Spleen (tissue), 11 donors: ENCODE data around the gene ALDH1B1. TPM values are rescaled to one million over a fixed set of nuclear protein-coding genes. Genes with fewer than 3 reads are reported as not detected.

Source experiments
- DNase-seq: peaks from one replicate; pipeline ENCODE4 v3.0.0-alpha.2; 2020
- H3K27ac ChIP-seq, 8 donors: fragments of 200-600 bp; sonication (generic) in 7 of 8; 1 replicate in 4 of 8; 2 replicates in 4 of 8; pipeline versions ENCODE4 v1.5.0 to v1.8.0; 2016 to 2021; ENCODE audit warnings: inconsistent platforms in 4 of 8, mild to moderate bottlenecking in 4 of 8, moderate library complexity in 1 of 8
- H3K27me3 ChIP-seq, 7 donors: fragments of 200-600 bp; sonication (generic) in 6 of 7; replicated peaks in 1 of 7; 1 replicate in 4 of 7; 2 replicates in 3 of 7; pipeline versions ENCODE4 v1.5.0 to v1.8.0; 2016 to 2021; ENCODE audit warnings: inconsistent platforms in 3 of 7, mild to moderate bottlenecking in 1 of 7
- H3K36me3 ChIP-seq, 6 donors: fragments of 200-600 bp; sonication (generic) in 5 of 6; 1 replicate in 4 of 6; 2 replicates in 2 of 6; pipeline versions ENCODE4 v1.5.0 to v1.8.0; 2016 to 2021; ENCODE audit warnings: inconsistent platforms in 2 of 6
- H3K4me1 ChIP-seq, 6 donors: fragments of 200-600 bp; sonication (generic) in 5 of 6; 1 replicate in 3 of 6; 2 replicates in 3 of 6; pipeline versions ENCODE4 v1.5.0 to v1.8.0; 2016 to 2021; ENCODE audit warnings: inconsistent platforms in 3 of 6
- H3K4me3 ChIP-seq, 8 donors: fragments of 200-600 bp; sonication (generic) in 7 of 8; 1 replicate in 4 of 8; 2 replicates in 4 of 8; pipeline versions ENCODE4 v1.5.0 to v1.8.0; 2016 to 2021; ENCODE audit warnings: inconsistent platforms in 4 of 8, mild to moderate bottlenecking in 4 of 8, moderate library complexity in 2 of 8
- H3K9me3 ChIP-seq, 8 donors: fragments of 200-600 bp; sonication (generic) in 7 of 8; 1 replicate in 4 of 8; 2 replicates in 4 of 8; pipeline versions ENCODE4 v1.5.0 to v1.8.0; 2016 to 2021; ENCODE audit warnings: inconsistent platforms in 4 of 8
- CTCF ChIP-seq, 11 experiments: fragments of 200-600 bp in 7 of 11; fragments of 450-650 bp in 4 of 11; sonication (generic) in 4 of 11; IDR thresholded peaks in 8 of 11; conservative IDR thresholded peaks in 3 of 11; 1 replicate in 7 of 11; 2 replicates in 4 of 11; pipeline versions ENCODE4 v1.4.0 to v1.8.0; 2016 to 2021; ENCODE audit warnings: antibody characterized with exemption in 11 of 11, inconsistent platforms in 4 of 11, mild to moderate bottlenecking in 1 of 11
- POLR2A ChIP-seq, 3 donors: fragments of 450-650 bp; IDR thresholded peaks; one replicate each; pipeline ENCODE4 v1.5.1; 2017; ENCODE audit warnings: antibody characterized with exemption in 3 of 3, mild to moderate bottlenecking in 1 of 3
- POLR2AphosphoS5 ChIP-seq, 3 donors: sonication (generic); formaldehyde crosslinking; IDR thresholded peaks; one replicate each; pipeline ENCODE4 v1.5.1; 2017; ENCODE audit warnings: antibody characterized with exemption in 3 of 3
- WGBS, 5 donors: extraction: QIAGEN DNeasy Blood & Tissue Kit in 3 of 5; methylation state at CpG; one replicate each; pipeline versions ENCODE4 v1.1.5 to v1.1.7; 2013 to 2018; 5-methylcytosine and 5-hydroxymethylcytosine counted together
- intact Hi-C: fragments of 100-400 bp; cut with DNase I; formaldehyde crosslinking; loops from one replicate; pipeline ENCODE4 v1.15.0; 2023; ENCODE audit warnings: low total_unique reads
- polyA plus RNA-seq, 3 donors: library from polyadenylated mRNA; stranded (reverse); fragments of 200-250 nt; gene quantifications; one replicate each; pipeline ENCODE4 v1.2.1, GENCODE V29; 2013
- total RNA-seq, 7 donors: library from RNA; depleted of rRNA in 3 of 7; stranded (reverse); fragments of >200 nt in 3 of 7; fragmentation: NEBNext Ultra II Directional in 4 of 7; extraction: Animal tissue kit (Norgen Biotek cat#: 25700) in 4 of 7; gene quantifications; one replicate each; pipeline versions ENCODE4 v1.1.0 to v1.2.1, GENCODE V29; 2016 to 2021
- donor health status: healthy with polysubstance abuse.
- donor health status: DM: no; HTN: no; CAD: no; lungs with moderate emphysema.
- donor health status: DM: no; HTN: no; CAD: no.
- donor health status: Bipolar disorder and iron deficiency.
- donor health status: healthy.
- donor health status: DM: no; HTN: no; CAD: no.
- donor health status: DM: yes; HTN: yes; CAD: no.

The ALDH1B1 gene
- total and polyA plus RNA-seq, 10 donors, result 4.0 to 14.7 (median 8.3) TPM

- Histone ChIP-seq H3K4me1 (peaks cover 0 to 7% (median 0%) of the 10 kb centered on the region in 6 donors), H3K9me3 (no peaks in the 10 kb centered on the region), H3K36me3 (no peaks in the 10 kb centered on the region), H3K27ac (no peak overlapping the region), H3K4me3 (no peak overlapping the region), H3K27me3 (peaks cover 0 to 5% (median 0%) of the 10 kb centered on the region in 7 donors)
- 25 to 41% (median 30%) methylated on average over 3 of the region's 3 CpGs for WGBS, 5 donors
- intact Hi-C loops, result no loop called here
- DNase-seq, result no peak
- TF ChIP-seq POLR2A (IDR thresholded peaks at IDR 0.05) (no peak), POLR2AphosphoS5 (IDR thresholded peaks at IDR 0.05) (no peak), CTCF (IDR thresholded peaks at IDR 0.05 in 8 of 11, conservative IDR thresholded peaks at IDR 0.05 in 3 of 11) (peak; percentile 36 to 72 (median 58))
Measured at GRCh38 chr9:38432922-38433510, 40.5 kb downstream of the ALDH1B1 start.

- Histone ChIP-seq H3K27ac (no peak overlapping the region), H3K4me1 (peaks cover 0 to 7% (median 0%) of the 10 kb centered on the region in 6 donors), H3K36me3 (no peaks in the 10 kb centered on the region), H3K27me3 (peaks cover 0 to 6% (median 0%) of the 10 kb centered on the region in 7 donors), H3K4me3 (no peak overlapping the region), H3K9me3 (no peaks in the 10 kb centered on the region)
- intact Hi-C loops, result no loop called here
- WGBS, 5 donors, result 59 to 76% (median 71%) methylated on average over 3 of the region's 3 CpGs
- DNase-seq, result no peak
- TF ChIP-seq POLR2AphosphoS5 (IDR thresholded peaks at IDR 0.05) (no peak), POLR2A (IDR thresholded peaks at IDR 0.05) (no peak), CTCF (IDR thresholded peaks at IDR 0.05 in 8 of 11, conservative IDR thresholded peaks at IDR 0.05 in 3 of 11) (no peak)
Measured at GRCh38 chr9:38434365-38434764, 41.9 kb downstream of the ALDH1B1 start.

- DNase-seq, result no peak
- Histone ChIP-seq H3K4me3 (no peak overlapping the region), H3K9me3 (no peaks in the 10 kb centered on the region), H3K27ac (no peak overlapping the region), H3K27me3 (peaks cover 0 to 11% (median 0%) of the 10 kb centered on the region in 7 donors), H3K4me1 (peaks cover 0 to 7% (median 0%) of the 10 kb centered on the region in 6 donors), H3K36me3 (no peaks in the 10 kb centered on the region)
- WGBS, 5 donors, result 89 to 97% (median 90%) methylated on average over 3 of the region's 3 CpGs
- no peak for TF ChIP-seq POLR2AphosphoS5 (IDR thresholded peaks at IDR 0.05)
- TF ChIP-seq POLR2A (IDR thresholded peaks at IDR 0.05), result no peak
- no peak for TF ChIP-seq CTCF (IDR thresholded peaks at IDR 0.05 in 8 of 11, conservative IDR thresholded peaks at IDR 0.05 in 3 of 11)
- intact Hi-C loops, result no loop called here
Measured at GRCh38 chr9:38434853-38435252, 42.4 kb downstream of the ALDH1B1 start.

GRCh38 chr9:38435521-38435920 lies 43.0 kb downstream of the ALDH1B1 start:
- DNase-seq, result no peak
- TF ChIP-seq POLR2AphosphoS5 (IDR thresholded peaks at IDR 0.05), result no peak
- TF ChIP-seq CTCF (IDR thresholded peaks at IDR 0.05 in 8 of 11, conservative IDR thresholded peaks at IDR 0.05 in 3 of 11), result no peak
- no peak for TF ChIP-seq POLR2A (IDR thresholded peaks at IDR 0.05)
- Histone ChIP-seq H3K36me3 (no peaks in the 10 kb centered on the region), H3K27me3 (peaks cover 0 to 13% (median 0%) of the 10 kb centered on the region in 7 donors), H3K27ac (no peak overlapping the region), H3K9me3 (no peaks in the 10 kb centered on the region), H3K4me1 (peaks cover 0 to 7% (median 0%) of the 10 kb centered on the region in 6 donors), H3K4me3 (no peak overlapping the region)
- 67 to 86% (median 69%) methylated on average over 2 of the region's 2 CpGs for WGBS, 5 donors
- intact Hi-C loops, result no loop called here
